GM21447 (cell line): ENCODE data around the gene SLC22A14.

Source experiments
- ATAC-seq: cut with Tn5 transposase; IDR thresholded peaks from one replicate; pipeline ENCODE4 v1.9.1; 2021; ENCODE audit not compliant: unreplicated experiment

The SLC22A14 gene

GRCh38 chr3:38343797-38344594 is 61.9 kb downstream of the SLC22A14 start:
- no peak for ATAC-seq

GRCh38 chr3:38345879-38346586 is 63.9 kb downstream of the SLC22A14 start:
- peak; percentile 34 for ATAC-seq

GRCh38 chr3:38346587-38347410 is 64.7 kb downstream of the SLC22A14 start, which contains the start of gene XYLB:
Gene XYLB (plus strand): TSS chr3:38346785. CDS start chr3:38346869, 84 bp downstream.
- ATAC-seq: peak; percentile 94

- ATAC-seq: no peak
Observed at GRCh38 chr3:38347421-38348200, 65.5 kb downstream of the SLC22A14 start.

- no peak for ATAC-seq
Observed at GRCh38 chr3:38348903-38349302, 66.8 kb downstream of the SLC22A14 start.

GRCh38 chr3:38349684-38350359 is 67.7 kb downstream of the SLC22A14 start:
- ATAC-seq: no peak

GRCh38 chr3:38353151-38353550 is 71.1 kb downstream of the SLC22A14 start:
- no peak for ATAC-seq

GRCh38 chr3:38354588-38355330 is 72.7 kb downstream of the SLC22A14 start:
- no peak for ATAC-seq

- no peak for ATAC-seq
Observed at GRCh38 chr3:38359038-38359437, 76.9 kb downstream of the SLC22A14 start.

GRCh38 chr3:38360345-38360744 is 78.3 kb downstream of the SLC22A14 start:
- no peak for ATAC-seq

- no peak for ATAC-seq
Observed at GRCh38 chr3:38361496-38361895, 79.4 kb downstream of the SLC22A14 start.

GRCh38 chr3:38362825-38363224 is 80.7 kb downstream of the SLC22A14 start:
- ATAC-seq: no peak

GRCh38 chr3:38364721-38365400 is 82.8 kb downstream of the SLC22A14 start:
- ATAC-seq: no peak

- no peak for ATAC-seq
Observed at GRCh38 chr3:38365469-38366062, 83.5 kb downstream of the SLC22A14 start.

GRCh38 chr3:38366082-38366481 is 84.0 kb downstream of the SLC22A14 start:
- ATAC-seq: no peak

GRCh38 chr3:38367779-38368178 is 85.7 kb downstream of the SLC22A14 start:
- no peak for ATAC-seq
